HG03457 (cell line): ENCODE measurements around the gene NPIPB8.
"Not testable (repeated sequence)": the region's sequence is repeated elsewhere in the genome, so short reads cannot be mapped to it uniquely, and the experiment has no call there.

Source experiments
- ATAC-seq: cut with Tn5 transposase; IDR thresholded peaks from one replicate; pipeline ENCODE4 v1.9.1; 2021; ENCODE audit warnings: moderate number of reproducible peaks; ENCODE audit not compliant: unreplicated experiment

NPIPB8 gene

DNA sequence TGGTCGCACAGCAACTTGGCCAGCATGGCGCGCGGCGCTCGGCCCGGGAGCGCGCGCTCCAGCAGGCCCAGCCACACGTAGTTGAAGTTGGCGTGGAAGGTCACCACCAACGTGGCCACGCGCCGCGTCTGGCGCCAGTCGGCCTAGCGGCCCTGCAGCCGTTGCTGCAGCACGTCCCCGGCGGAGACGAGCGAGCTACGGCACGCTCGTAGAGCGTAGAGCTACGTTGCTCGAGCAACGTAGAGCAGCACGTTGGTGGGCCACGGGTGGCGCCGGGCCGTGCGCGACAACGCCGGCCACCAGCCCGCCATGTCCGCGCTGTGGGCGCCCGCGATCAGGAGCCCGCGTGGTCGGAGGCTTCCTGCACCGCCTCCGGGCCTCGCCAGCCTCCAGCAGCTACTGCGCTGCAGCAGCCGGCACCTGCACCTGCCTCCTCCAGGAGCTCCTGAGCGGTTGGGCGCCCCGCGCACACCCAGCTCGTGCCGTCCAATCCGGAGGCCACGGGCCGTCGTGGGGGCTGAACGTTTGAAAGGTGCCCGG is 14.6 kb upstream of the NPIPB8 start:
- ATAC-seq, result no peak

- ATAC-seq, result not testable (repeated sequence)
These were observed 7.0 kb upstream of the NPIPB8 start for GRCh38 chr16:28630905-28631304.

- ATAC-seq, result not testable (repeated sequence)
These were observed 1.6 kb upstream of the NPIPB8 start for GRCh38 chr16:28636093-28636823.

GRCh38 chr16:28638359-28638758 is 494 bp downstream of the NPIPB8 start:
- ATAC-seq, result not testable (repeated sequence)

GRCh38 chr16:28639959-28640358 is 2.1 kb downstream of the NPIPB8 start:
- ATAC-seq, result not testable (repeated sequence)

- ATAC-seq, result not testable (repeated sequence)
These were observed 28.4 kb downstream of the NPIPB8 start for GRCh38 chr16:28666264-28666663.

GRCh38 chr16:28667480-28667879 is 29.6 kb downstream of the NPIPB8 start:
- ATAC-seq, result not testable (repeated sequence)

DNA sequence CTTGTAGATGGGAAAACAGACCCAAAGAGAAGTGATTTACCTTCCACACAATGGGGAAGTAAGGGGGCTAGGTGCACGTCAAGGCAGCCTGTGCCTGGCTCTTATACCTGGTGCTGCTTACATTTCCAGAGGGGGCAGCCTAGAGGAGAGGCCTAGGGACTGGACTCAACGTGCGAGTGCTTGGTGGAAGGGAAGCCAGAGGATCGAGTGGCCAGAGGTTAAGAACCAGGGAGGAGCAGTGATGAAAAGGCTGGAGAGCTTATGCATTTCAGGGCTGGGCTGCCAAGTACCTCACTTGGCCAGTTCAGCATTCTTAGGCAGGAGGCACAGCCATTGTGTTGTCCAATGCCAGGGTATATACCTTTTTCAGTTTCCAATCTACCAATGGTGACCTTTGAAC is 30.3 kb downstream of the NPIPB8 start:
- not testable (repeated sequence) for ATAC-seq

DNA sequence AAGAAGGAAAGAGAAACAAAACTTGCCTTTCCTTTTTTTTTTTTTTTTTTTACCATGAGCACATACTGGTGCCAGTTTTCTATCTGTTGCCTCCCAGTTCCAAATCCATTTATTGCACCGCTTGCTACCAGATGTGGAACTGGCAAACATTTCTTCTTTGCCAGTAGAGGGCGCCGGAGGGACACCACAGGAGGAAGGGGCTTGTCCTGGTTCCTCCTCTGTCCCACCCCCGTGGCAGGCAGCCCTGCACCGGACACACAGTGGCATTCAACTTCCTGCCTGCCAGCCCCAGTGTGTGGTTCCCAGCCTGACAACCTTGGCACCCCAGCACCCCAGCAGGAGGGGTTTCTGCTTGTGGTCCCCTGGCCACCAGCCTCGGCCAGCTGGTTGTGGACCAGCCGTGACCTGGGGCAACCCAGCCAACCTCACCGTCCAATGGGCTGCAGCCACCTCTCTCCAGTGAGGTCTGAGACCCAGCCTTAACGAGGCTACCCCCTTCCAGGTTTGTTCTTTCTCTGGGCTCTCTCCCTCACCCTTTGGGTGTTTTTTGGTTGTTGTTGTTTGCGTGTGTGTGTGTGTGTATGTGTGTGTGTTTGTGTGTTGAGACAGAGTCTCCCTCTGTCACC is 50.6 kb downstream of the NPIPB8 start:
- ATAC-seq, result not testable (repeated sequence)

DNA sequence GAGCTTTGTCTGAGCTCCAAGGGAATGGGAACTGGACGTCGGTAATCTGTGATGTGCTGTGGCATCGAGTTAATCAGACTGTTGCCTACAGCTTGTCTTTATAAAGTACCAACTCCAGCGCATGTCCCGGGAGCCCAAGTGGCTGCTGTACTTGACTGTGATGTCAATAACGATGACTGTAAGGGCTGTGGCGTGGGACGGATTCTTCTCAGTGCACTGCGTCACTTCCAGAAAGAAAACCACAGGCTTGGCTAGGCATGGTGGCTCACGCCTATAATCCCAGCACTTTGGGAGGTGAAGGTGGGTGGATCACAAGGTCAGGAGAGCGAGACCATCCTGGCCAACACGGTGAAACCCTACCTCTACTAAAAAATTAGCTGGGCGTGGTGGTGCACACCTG is 51.6 kb downstream of the NPIPB8 start:
- not testable (repeated sequence) for ATAC-seq

GRCh38 chr16:28691722-28692121 is 53.9 kb downstream of the NPIPB8 start:
- not testable (repeated sequence) for ATAC-seq

GRCh38 chr16:28693257-28693950 is 55.5 kb downstream of the NPIPB8 start:
- not testable (repeated sequence) for ATAC-seq

DNA sequence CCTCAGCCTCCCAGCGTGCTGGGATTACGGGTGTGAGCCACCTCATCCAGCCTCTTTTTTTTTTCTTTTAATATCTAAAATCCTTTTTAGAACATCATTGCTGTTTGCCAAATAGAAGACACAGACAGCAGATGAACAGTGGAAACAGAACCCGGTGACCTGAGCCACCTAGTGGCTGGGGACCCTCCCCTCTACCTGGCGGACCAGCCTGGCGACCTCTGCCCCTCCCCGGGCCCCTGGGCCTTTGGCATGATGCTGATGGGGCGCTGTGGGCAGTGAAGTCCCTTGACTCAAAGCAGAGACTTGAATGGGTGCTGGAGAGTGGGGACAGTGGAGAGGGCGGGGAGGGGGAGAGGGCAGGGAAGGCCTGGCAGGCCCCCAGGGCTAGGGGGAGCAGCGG is 61.9 kb downstream of the NPIPB8 start:
- ATAC-seq, result not testable (repeated sequence)

- ATAC-seq, result not testable (repeated sequence)
These were observed 62.5 kb downstream of the NPIPB8 start for GRCh38 chr16:28700349-28700748.

DNA sequence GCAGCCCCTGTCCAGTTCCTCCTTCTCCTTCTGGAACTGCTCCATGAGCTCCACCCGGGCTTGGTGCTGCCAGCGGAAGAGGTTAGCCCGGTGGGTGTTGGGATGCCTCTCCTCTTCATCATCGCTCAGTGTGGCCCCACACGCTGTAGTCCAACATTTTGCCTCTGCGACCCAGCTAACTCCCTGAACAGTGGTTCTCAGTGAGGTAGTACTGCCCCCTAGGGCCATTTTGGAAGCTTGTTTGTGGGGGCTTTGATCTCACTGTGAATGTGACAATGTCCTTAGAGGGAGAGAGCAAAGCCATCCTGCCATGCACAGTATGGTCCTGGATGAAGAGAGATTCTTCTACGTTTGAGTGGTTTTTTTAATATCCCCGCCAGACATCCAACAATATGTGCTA is 63.5 kb downstream of the NPIPB8 start:
- ATAC-seq, result not testable (repeated sequence)

- not testable (repeated sequence) for ATAC-seq
These were observed 66.4 kb downstream of the NPIPB8 start for GRCh38 chr16:28704246-28704645.
